K562 (cell line): Measurements from ENCODE around the gene OR4D5. TPM values are rescaled to one million over a fixed set of nuclear protein-coding genes. Genes with fewer than 3 reads are reported as not detected.

Experiments used
- ATAC-seq: fragments of 200-7000 bp; cut with Tn5 transposase; 3 replicates; pipeline ENCODE4 v1.9.1; 2020; ENCODE audit warnings: moderate library complexity
- BruUV-seq: library from RNA; stranded (reverse); fragments of 400-500 nt; replicated peaks from 2 replicates; lab custom pipeline; 2021; lab: Mats Ljungman, UMichigan
- CTCF ChIA-PET: fragments of 300-600 bp; formaldehyde crosslinking; extraction: SDS; loops from one replicate; lab custom pipeline; 2021; ENCODE audit warnings: low intra/inter-chr PET ratio; lab: Yijun Ruan, JAX
- POLR2A ChIA-PET: fragments of 300-600, 350-650 bp; sonication (Branson Sonifier 250); formaldehyde crosslinking; extraction: SDS; loops from one replicate; lab custom pipeline; 2021; ENCODE audit warnings: antibody characterized with exemption, inconsistent platforms; lab: Yijun Ruan, JAX
- DNase-seq, 4 experiments: peaks; one replicate each; pipeline versions ENCODE4 v3.0.0 to v3.0.0-alpha.2; 2011 to 2018; ENCODE audit warnings: low spot score in 3 of 4, mixed read lengths in 3 of 4; ENCODE audit errors: extremely low read depth in 1 of 4
- FAIRE-seq: peaks from 2 replicates; lab custom pipeline; 2011; peaks lifted over from hg19 to GRCh38; lab: Jason Lieb, UNC
- H2AFZ ChIP-seq: 2 replicates; pipeline ENCODE4 v1.6.0; 2011; ENCODE audit warnings: low read depth, low read length, control low read depth, inconsistent platforms
- H3K27ac ChIP-seq: fragments of 200-600 bp; 3 replicates; pipeline ENCODE4 v1.8.0; 2011; ENCODE audit warnings: low read depth, mild to moderate bottlenecking, control low read depth, inconsistent platforms, low read length, moderate library complexity, mixed read lengths; ENCODE audit errors: extremely low read depth
- H3K27me3 ChIP-seq, 2 experiments: fragments of 300-600 bp in 1 of 2; 2 replicates in 1 of 2; 3 replicates in 1 of 2; pipeline versions ENCODE4 v1.6.0 to v1.8.0; 2011; ENCODE audit warnings: inconsistent platforms in 2 of 2, low read length in 2 of 2, mild to moderate bottlenecking in 1 of 2, mixed read lengths in 1 of 2, moderate library complexity in 1 of 2; ENCODE audit not compliant: control insufficient read depth in 2 of 2, insufficient read depth in 2 of 2
- H3K36me3 ChIP-seq: fragments of 300-600 bp; 3 replicates; pipeline ENCODE4 v1.8.0; 2011; ENCODE audit warnings: mild to moderate bottlenecking, low read length, inconsistent platforms; ENCODE audit not compliant: control insufficient read depth, insufficient read depth
- H3K4me1 ChIP-seq, 2 experiments: fragments of 200-600 bp in 1 of 2; replicated peaks in 1 of 2; 2 replicates in 1 of 2; 3 replicates in 1 of 2; pipeline versions ENCODE4 v1.5.1 to v1.8.0; 2011; ENCODE audit warnings: inconsistent platforms in 2 of 2, low read length in 2 of 2, mild to moderate bottlenecking in 1 of 2, mixed read lengths in 1 of 2, moderate library complexity in 1 of 2; ENCODE audit not compliant: control insufficient read depth in 2 of 2, insufficient read depth in 2 of 2
- H3K4me2 ChIP-seq: 2 replicates; pipeline ENCODE4 v1.6.1; 2011; ENCODE audit warnings: low read length, control low read depth, inconsistent platforms, mixed read lengths; ENCODE audit not compliant: insufficient read depth
- H3K4me3 ChIP-seq: fragments of 200-600 bp; sonication (generic), shearing (Covaris generic); 2 replicates; pipeline ENCODE4 v1.5.1; 2016; ENCODE audit warnings: control low read depth, inconsistent platforms
- H3K79me2 ChIP-seq: fragments of 200-600 bp; 3 replicates; pipeline ENCODE4 v1.8.0; 2011; ENCODE audit warnings: low read length, inconsistent platforms; ENCODE audit not compliant: control insufficient read depth, insufficient read depth
- H3K9ac ChIP-seq, 2 experiments: 2 replicates each; pipeline versions ENCODE4 v1.6.0 to v1.6.1; 2011; ENCODE audit warnings: low read depth in 2 of 2, low read length in 2 of 2, control low read depth in 1 of 2, inconsistent platforms in 1 of 2, mild to moderate bottlenecking in 1 of 2, mixed read lengths in 1 of 2; ENCODE audit not compliant: insufficient read depth in 1 of 2
- H3K9me1 ChIP-seq: one replicate; pipeline ENCODE4 v1.6.0; 2011; ENCODE audit warnings: inconsistent platforms, mild to moderate bottlenecking, low read length, moderate library complexity; ENCODE audit not compliant: control insufficient read depth, insufficient read depth
- H3K9me3 ChIP-seq: replicated peaks from 2 replicates; pipeline ENCODE4 v1.5.1; 2011; ENCODE audit warnings: low read depth, low read length, inconsistent platforms; ENCODE audit not compliant: control insufficient read depth, insufficient read depth
- H4K20me1 ChIP-seq: replicated peaks from 2 replicates; pipeline ENCODE4 v1.6.1; 2011; ENCODE audit warnings: low read length, inconsistent platforms, mixed read lengths; ENCODE audit not compliant: control insufficient read depth, insufficient read depth
- KDM4B ChIP-seq, 2 experiments: fragments of 450-650 bp in 1 of 2; sonication (generic) in 1 of 2; IDR thresholded peaks; 2 replicates each; pipeline ENCODE4 v1.6.1; 2016 to 2017; ENCODE audit warnings: borderline replicate concordance in 2 of 2, antibody characterized with exemption in 1 of 2, low read depth in 1 of 2, mild to moderate bottlenecking in 1 of 2
- MECOM ChIP-seq: fragments of 250-450 bp; sonication (Bioruptor Pico); IDR thresholded peaks from 2 replicates; pipeline ENCODE4 v1.8.0; 2022; ENCODE audit warnings: inconsistent platforms
- MEF2A ChIP-seq: IDR thresholded peaks from 2 replicates; pipeline ENCODE4 v1.6.1; 2011; ENCODE audit warnings: low read depth, mild to moderate bottlenecking, low read length, moderate library complexity; ENCODE audit not compliant: control insufficient read depth
- MTA3 ChIP-seq: fragments of 450-650 bp; formaldehyde crosslinking; IDR thresholded peaks from 2 replicates; pipeline ENCODE4 v1.6.1; 2017; ENCODE audit warnings: mild to moderate bottlenecking, borderline replicate concordance
- NR4A1 ChIP-seq, 2 experiments: fragments of 250-450 bp in 1 of 2; fragments of 450-650 bp in 1 of 2; sonication (Bioruptor Pico) in 1 of 2; IDR thresholded peaks; 2 replicates each; pipeline versions ENCODE4 v1.4.0 to v1.6.1; 2016 to 2020; ENCODE audit warnings: mild to moderate bottlenecking in 2 of 2, missing compliant biosample characterization in 1 of 2, missing genetic modification characterization in 1 of 2, moderate library complexity in 1 of 2
- PCBP2 ChIP-seq: fragments of 200-400 bp; formaldehyde crosslinking; IDR thresholded peaks from 2 replicates; pipeline ENCODE4 v1.6.1; 2018; ENCODE audit warnings: low read length, low read depth, mild to moderate bottlenecking, moderate library complexity; ENCODE audit not compliant: poor library complexity, severe bottlenecking
- PHTF2 ChIP-seq: fragments of 250-450 bp; sonication (Bioruptor Pico); IDR thresholded peaks from 2 replicates; pipeline ENCODE4 v1.5.0; 2021; ENCODE audit warnings: mild to moderate bottlenecking
- PML ChIP-seq: IDR thresholded peaks from 2 replicates; pipeline ENCODE4 v1.6.1; 2012; ENCODE audit warnings: low read length, inconsistent platforms
- POLR3A ChIP-seq: IDR thresholded peaks from 2 replicates; pipeline ENCODE4 v1.6.1; 2011; ENCODE audit warnings: borderline replicate concordance, mild to moderate bottlenecking, moderate library complexity; ENCODE audit not compliant: insufficient read length, insufficient read depth; ENCODE audit errors: extremely low read depth
- RBM15 ChIP-seq: fragments of 200-400 bp; formaldehyde crosslinking; IDR thresholded peaks from 2 replicates; pipeline ENCODE4 v1.6.1; 2018; ENCODE audit warnings: mild to moderate bottlenecking, low read length, moderate library complexity; ENCODE audit not compliant: insufficient read depth
- STAG1 ChIP-seq: sonication (generic); formaldehyde crosslinking; IDR thresholded peaks from 2 replicates; pipeline ENCODE4 v1.5.0; 2020; ENCODE audit warnings: missing genetic modification reagents, borderline replicate concordance
- YBX1 ChIP-seq: fragments of 450-650 bp; IDR thresholded peaks from 2 replicates; pipeline ENCODE4 v1.7.1; 2016; ENCODE audit warnings: mild to moderate bottlenecking
- ZBTB34 ChIP-seq: fragments of 250-450 bp; sonication (Bioruptor Pico); IDR thresholded peaks from 2 replicates; pipeline ENCODE4 v1.8.0; 2021; ENCODE audit warnings: mild to moderate bottlenecking, moderate library complexity
- ZNF134 ChIP-seq: fragments of 250-450 bp; sonication (Bioruptor Pico); conservative IDR thresholded peaks from 2 replicates; pipeline ENCODE4 v1.4.0; 2020
- ZNF217 ChIP-seq: sonication (generic); formaldehyde crosslinking; IDR thresholded peaks from 2 replicates; pipeline ENCODE4 v1.8.0; 2022; ENCODE audit warnings: mild to moderate bottlenecking, missing genetic modification reagents
- ZNF589 ChIP-seq: fragments of 200-800 bp; sonication (Bioruptor generic); IDR thresholded peaks from 2 replicates; pipeline ENCODE4 v1.6.1; 2016; ENCODE audit warnings: low read depth, missing genetic modification characterization, missing compliant biosample characterization
- WGBS: fragments of 100-300 bp; shearing (Covaris generic); methylation state at CpG from one replicate; pipeline ENCODE4 v1.1.6; 2016; ENCODE audit warnings: low coverage, mixed read lengths; ENCODE audit not compliant: insufficient coverage; ENCODE audit errors: missing lambda C conversion rate; 5-methylcytosine and 5-hydroxymethylcytosine counted together
- in situ Hi-C: fragments of 300-500 bp; cut with MboI; formaldehyde crosslinking; loops from 4 replicates; pipeline ENCODE4 v1.15.0; 2018; ENCODE audit warnings: inconsistent platforms, mixed read lengths
- intact Hi-C: fragments of 100-400 bp; cut with micrococcal nuclease; formaldehyde crosslinking; loops from 2 replicates; pipeline ENCODE4 v1.14.2; 2022
- polyA plus RNA-seq, 8 experiments: library from polyadenylated mRNA; depleted of rRNA in 4 of 8; stranded (reverse) in 5 of 8; unstranded in 3 of 8; fragments of >200 nt; fragmentation: Nextera tagmentation in 2 of 8; fragmentation: Illumina TruSeq in 1 of 8; extraction: Ambion mirVana in 2 of 8; extraction: Trizol in 1 of 8; gene quantifications; 2 replicates each; pipeline versions ENCODE4 v1.2.1 to v1.2.3, GENCODE V29; 2011 to 2014; ENCODE audit warnings: inconsistent platforms in 1 of 8, missing spikeins in 1 of 8
- total RNA-seq, 7 experiments: library from RNA; depleted of rRNA in 6 of 7; stranded (reverse); fragments of >200 nt in 6 of 7; fragmentation: Illumina TruSeq in 2 of 7; extraction: Trizol in 2 of 7; gene quantifications; 2 replicates each; pipeline versions ENCODE4 v1.2.1 to v1.2.3, GENCODE V29; 2011 to 2021; ENCODE audit warnings: low replicate concordance in 1 of 7

Gene OR4D5
- total and polyA plus RNA-seq, 9 of the 15 experiments (the other 6 are each of a cell fraction or from before 2014, with no cell fraction given) = not detected

- ChIA-PET CTCF (no interaction called here), POLR2A (no interaction called here)
- no peaks in the 10 kb centered on the region for H3K79me2 ChIP-seq
- in situ Hi-C loops (no loop called here), intact Hi-C loops (no loop called here)
- H2AFZ ChIP-seq = no peak overlapping the region
- no peaks in the 10 kb centered on the region for H3K27me3 ChIP-seq
- no peaks in the 10 kb centered on the region for H3K9me1 ChIP-seq
- no peak overlapping the region for H3K27ac ChIP-seq
- WGBS = 0% methylated on average over 2 of the region's 2 CpGs
- no peaks in the 10 kb centered on the region for H4K20me1 ChIP-seq
- ATAC-seq = no peak
- H3K4me1 ChIP-seq = no peaks in the 10 kb centered on the region
- TF ChIP-seq PML (no peak), NR4A1 (CRISPR knock-in tag; IDR thresholded peaks at IDR 0.05) (no peak), NR4A1 (tag; IDR thresholded peaks at IDR 0.05) (no peak), ZNF589 (CRISPR knock-in tag) (no peak), STAG1 (CRISPR knock-in tag) (no peak)
- no peak for FAIRE-seq
- no peaks in the 10 kb centered on the region for H3K9me3 ChIP-seq
- no TSS peak for BruUV-seq
- no peak overlapping the region for H3K4me3 ChIP-seq
- no peak overlapping the region for H3K9ac ChIP-seq
- H3K36me3 ChIP-seq = no peaks in the 10 kb centered on the region
- no peak for DNase-seq
- H3K4me2 ChIP-seq = no peak overlapping the region
Observed at GRCh38 chr11:123903932-123904331, 35.5 kb upstream of the OR4D5 start.

- Histone ChIP-seq H3K4me3 (no peak overlapping the region), H3K4me2 (no peak overlapping the region), H3K9ac (no peak overlapping the region), H3K27me3 (no peaks in the 10 kb centered on the region), H3K27ac (no peak overlapping the region), H4K20me1 (no peaks in the 10 kb centered on the region), H3K4me1 (no peaks in the 10 kb centered on the region), H3K36me3 (no peaks in the 10 kb centered on the region), H3K9me1 (no peaks in the 10 kb centered on the region), H3K9me3 (no peaks in the 10 kb centered on the region), H2AFZ (no peak overlapping the region), H3K79me2 (no peaks in the 10 kb centered on the region)
- TF ChIP-seq KDM4B (IDR thresholded peaks at IDR 0.05; ENCODE audit: borderline replicate concordance in 2 of 2, low read depth in 1 of 2) (no peak), PHTF2 (CRISPR knock-in tag) (no peak), MEF2A (no peak), RBM15 (no peak), PCBP2 (no peak), ZBTB34 (CRISPR knock-in tag) (no peak), ZNF134 (CRISPR knock-in tag) (no peak), MECOM (CRISPR knock-in tag) (no peak), MTA3 (no peak), POLR3A (no peak), ZNF217 (CRISPR knock-in tag) (no peak), YBX1 (no peak)
- BruUV-seq = no TSS peak
- ChIA-PET POLR2A (interaction anchor here (0.6 kb wide), 1 partner anchor 768 kb away, joined by 3 read pairs; no protein-coding TSS in a partner anchor), CTCF (no interaction called here)
- intact Hi-C loops = no loop called here
- DNase-seq (no peak), ATAC-seq (no peak), FAIRE-seq (no peak)
- in situ Hi-C loops = no loop called here
- WGBS = 0% methylated on average over 3 of the region's 3 CpGs
Observed at GRCh38 chr11:123904932-123905331, 34.5 kb upstream of the OR4D5 start.
